Measurements from ENCODE around the gene MORN1. TPM values are rescaled to one million over a fixed set of nuclear protein-coding genes. Genes with fewer than 3 reads are reported as not detected.

MORN1 gene
- polyA plus RNA-seq, 1 donor from 2014 or later, result 10.9 TPM

GRCh38 chr1:2326524-2326923 is 64.8 kb downstream of the MORN1 start:
- Histone ChIP-seq H3K9ac (ENCODE audit: low read length) (no peak overlapping the region), H3K9me3 (ENCODE audit: low read length) (no peaks in the 10 kb centered on the region)

More at GRCh38 chr1:2326524-2326923, 64.8 kb downstream of the MORN1 start:
- H3K4me2 ChIP-seq (ENCODE audit: low read length), result no peak overlapping the region
- H3K36me3 ChIP-seq (ENCODE audit: insufficient read depth, low read length), result no peaks in the 10 kb centered on the region
- no peak overlapping the region for H3K4me3 ChIP-seq (ENCODE audit: low read length)
- no peaks in the 10 kb centered on the region for H3K79me2 ChIP-seq (replicated peaks; ENCODE audit: insufficient read depth, low read length)
- no peak overlapping the region for H2AFZ ChIP-seq (ENCODE audit: low read depth, low read length)
- H4K20me1 ChIP-seq (ENCODE audit: insufficient read depth), result no peaks in the 10 kb centered on the region
- H3K27me3 ChIP-seq (ENCODE audit: insufficient read depth, low read depth, low read length), result peaks cover 5% of the 10 kb centered on the region
- TF ChIP-seq EP300 (conservative IDR thresholded peaks at IDR 0.05; ENCODE audit: poor library complexity, severe bottlenecking) (no peak), REST (IDR thresholded peaks at IDR 0.05; ENCODE audit: borderline replicate concordance) (no peak), EZH2 (IDR thresholded peaks at IDR 0.05; ENCODE audit: borderline replicate concordance, insufficient read depth, low read length, poor library complexity, severe bottlenecking) (no peak), POLR2AphosphoS5 (IDR thresholded peaks at IDR 0.05) (no peak), CTCF (IDR thresholded peaks at IDR 0.05; ENCODE audit: poor library complexity, severe bottlenecking) (no peak), RAD21 (conservative IDR thresholded peaks at IDR 0.05) (no peak), TAF1 (IDR thresholded peaks at IDR 0.05; ENCODE audit: low read depth) (no peak), SMC3 (conservative IDR thresholded peaks at IDR 0.05; ENCODE audit: poor library complexity) (no peak), MXI1 (conservative IDR thresholded peaks at IDR 0.05; ENCODE audit: poor library complexity, severe bottlenecking) (no peak)
- no peaks in the 10 kb centered on the region for H3K9me2 ChIP-seq (ENCODE audit: insufficient read depth, low read length)
- no peaks in the 10 kb centered on the region for H3F3A ChIP-seq (ENCODE audit: insufficient read depth, low read length, poor library complexity, severe bottlenecking)
- H3K27ac ChIP-seq (ENCODE audit: low read length), result no peak overlapping the region

Data from neural cell (in vitro differentiated cells).